ENCODE results near the gene MAP6D1.

DNA sequence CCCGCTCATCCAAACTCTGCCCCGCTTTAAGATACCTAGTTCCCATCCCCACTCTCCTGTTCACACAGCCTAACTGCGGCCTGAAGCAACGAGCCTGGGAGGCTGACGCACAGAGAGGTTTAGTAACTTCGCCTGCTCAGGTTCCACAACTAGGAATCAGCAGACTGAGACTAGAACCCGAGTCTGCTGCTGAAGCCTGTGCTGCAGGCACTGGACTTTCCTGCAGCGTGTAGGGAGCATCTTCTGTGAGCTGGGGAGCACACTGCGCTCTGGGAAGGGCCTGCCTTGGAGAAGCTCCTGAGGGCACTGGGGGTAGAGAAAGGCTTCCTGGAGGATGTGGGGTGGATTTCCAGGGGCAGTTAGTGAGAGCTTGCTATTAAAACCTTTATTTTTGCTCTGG lies 4.8 kb upstream of the MAP6D1 start:
- TF ChIP-seq, protein P1, sequence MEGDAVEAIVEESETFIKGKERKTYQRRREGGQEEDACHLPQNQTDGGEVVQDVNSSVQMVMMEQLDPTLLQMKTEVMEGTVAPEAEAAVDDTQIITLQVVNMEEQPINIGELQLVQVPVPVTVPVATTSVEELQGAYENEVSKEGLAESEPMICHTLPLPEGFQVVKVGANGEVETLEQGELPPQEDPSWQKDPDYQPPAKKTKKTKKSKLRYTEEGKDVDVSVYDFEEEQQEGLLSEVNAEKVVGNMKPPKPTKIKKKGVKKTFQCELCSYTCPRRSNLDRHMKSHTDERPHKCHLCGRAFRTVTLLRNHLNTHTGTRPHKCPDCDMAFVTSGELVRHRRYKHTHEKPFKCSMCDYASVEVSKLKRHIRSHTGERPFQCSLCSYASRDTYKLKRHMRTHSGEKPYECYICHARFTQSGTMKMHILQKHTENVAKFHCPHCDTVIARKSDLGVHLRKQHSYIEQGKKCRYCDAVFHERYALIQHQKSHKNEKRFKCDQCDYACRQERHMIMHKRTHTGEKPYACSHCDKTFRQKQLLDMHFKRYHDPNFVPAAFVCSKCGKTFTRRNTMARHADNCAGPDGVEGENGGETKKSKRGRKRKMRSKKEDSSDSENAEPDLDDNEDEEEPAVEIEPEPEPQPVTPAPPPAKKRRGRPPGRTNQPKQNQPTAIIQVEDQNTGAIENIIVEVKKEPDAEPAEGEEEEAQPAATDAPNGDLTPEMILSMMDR (IDR thresholded peaks at IDR 0.05; ENCODE audit: poor library complexity, severe bottlenecking): no peak
- TF ChIP-seq POLR2AphosphoS5 (IDR thresholded peaks at IDR 0.05): no peak
- TF ChIP-seq TAF1 (IDR thresholded peaks at IDR 0.05; ENCODE audit: low read depth): no peak
- TF ChIP-seq, protein P2, sequence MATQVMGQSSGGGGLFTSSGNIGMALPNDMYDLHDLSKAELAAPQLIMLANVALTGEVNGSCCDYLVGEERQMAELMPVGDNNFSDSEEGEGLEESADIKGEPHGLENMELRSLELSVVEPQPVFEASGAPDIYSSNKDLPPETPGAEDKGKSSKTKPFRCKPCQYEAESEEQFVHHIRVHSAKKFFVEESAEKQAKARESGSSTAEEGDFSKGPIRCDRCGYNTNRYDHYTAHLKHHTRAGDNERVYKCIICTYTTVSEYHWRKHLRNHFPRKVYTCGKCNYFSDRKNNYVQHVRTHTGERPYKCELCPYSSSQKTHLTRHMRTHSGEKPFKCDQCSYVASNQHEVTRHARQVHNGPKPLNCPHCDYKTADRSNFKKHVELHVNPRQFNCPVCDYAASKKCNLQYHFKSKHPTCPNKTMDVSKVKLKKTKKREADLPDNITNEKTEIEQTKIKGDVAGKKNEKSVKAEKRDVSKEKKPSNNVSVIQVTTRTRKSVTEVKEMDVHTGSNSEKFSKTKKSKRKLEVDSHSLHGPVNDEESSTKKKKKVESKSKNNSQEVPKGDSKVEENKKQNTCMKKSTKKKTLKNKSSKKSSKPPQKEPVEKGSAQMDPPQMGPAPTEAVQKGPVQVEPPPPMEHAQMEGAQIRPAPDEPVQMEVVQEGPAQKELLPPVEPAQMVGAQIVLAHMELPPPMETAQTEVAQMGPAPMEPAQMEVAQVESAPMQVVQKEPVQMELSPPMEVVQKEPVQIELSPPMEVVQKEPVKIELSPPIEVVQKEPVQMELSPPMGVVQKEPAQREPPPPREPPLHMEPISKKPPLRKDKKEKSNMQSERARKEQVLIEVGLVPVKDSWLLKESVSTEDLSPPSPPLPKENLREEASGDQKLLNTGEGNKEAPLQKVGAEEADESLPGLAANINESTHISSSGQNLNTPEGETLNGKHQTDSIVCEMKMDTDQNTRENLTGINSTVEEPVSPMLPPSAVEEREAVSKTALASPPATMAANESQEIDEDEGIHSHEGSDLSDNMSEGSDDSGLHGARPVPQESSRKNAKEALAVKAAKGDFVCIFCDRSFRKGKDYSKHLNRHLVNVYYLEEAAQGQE (IDR thresholded peaks at IDR 0.05; ENCODE audit: borderline replicate concordance): no peak

All from neural cell (in vitro differentiated cells).